ENCODE measurements around the gene MED8. TPM values are rescaled to one million over a fixed set of nuclear protein-coding genes. Genes with fewer than 3 reads are reported as not detected.

MED8 gene
- total and polyA plus RNA-seq, 9 of the 15 experiments (the other 6 are each of a cell fraction or from before 2014, with no cell fraction given) = 23.0 to 120 (median 56.4) TPM

DNA sequence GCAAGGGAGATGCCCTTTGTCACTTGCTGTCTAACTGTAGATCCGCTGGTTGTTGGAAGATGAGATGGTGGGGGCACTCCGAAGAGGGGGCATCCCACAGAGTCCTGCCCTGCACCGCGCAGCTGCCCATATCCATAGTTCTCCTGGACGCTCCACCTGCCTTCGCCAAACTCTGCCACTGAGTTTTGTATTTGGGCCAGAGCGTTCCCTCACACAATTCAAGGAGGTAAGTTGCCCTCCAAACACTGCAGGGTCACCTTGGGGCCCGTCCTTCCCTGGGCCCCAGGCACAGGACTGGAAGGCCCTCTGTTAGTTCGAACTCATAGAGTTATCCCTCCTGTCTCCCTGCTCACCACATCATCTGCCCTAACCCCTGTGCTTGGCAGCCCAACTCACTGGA is 42.1 kb upstream of the MED8 start:
- WGBS (ENCODE audit: insufficient coverage, low coverage, missing lambda C conversion rate) = 81% methylated on average over 9 of the region's 9 CpGs
- Histone ChIP-seq H3K9me1 (ENCODE audit: control insufficient read depth, insufficient read depth, low read length) (no peaks in the 10 kb centered on the region), H3K36me3 (ENCODE audit: control insufficient read depth, insufficient read depth, low read length) (peaks cover 75% of the 10 kb centered on the region; the same call in 2 of the 3 replicates), H3K4me2 (ENCODE audit: insufficient read depth, low read length) (no peak overlapping the region), H3K27ac (ENCODE audit: extremely low read depth, low read depth, low read length) (no peak overlapping the region), H4K20me1 (replicated peaks; ENCODE audit: control insufficient read depth, insufficient read depth, low read length) (no peaks in the 10 kb centered on the region), H3K27me3 (ENCODE audit: control insufficient read depth in 2 of 2, insufficient read depth in 2 of 2, low read length in 2 of 2) (no peaks in the 10 kb centered on the region), H3K79me2 (ENCODE audit: control insufficient read depth, insufficient read depth, low read length) (no peaks in the 10 kb centered on the region), H3K4me3 (no peak overlapping the region), H3K4me1 (replicated peaks in 1 of 2; ENCODE audit: control insufficient read depth in 2 of 2, insufficient read depth in 2 of 2, low read length in 2 of 2) (no peaks in the 10 kb centered on the region), H3K9me3 (replicated peaks; ENCODE audit: control insufficient read depth, insufficient read depth, low read depth, low read length) (no peaks in the 10 kb centered on the region), H2AFZ (ENCODE audit: low read depth, low read length) (no peak overlapping the region), H3K9ac (ENCODE audit: insufficient read depth in 1 of 2, low read depth in 2 of 2, low read length in 2 of 2) (no peak overlapping the region)
- CTCF ChIA-PET (ENCODE audit: low intra/inter-chr PET ratio) = no interaction called here
- ATAC-seq = no peak
- intact Hi-C loops (cut with micrococcal nuclease) (no loop called here), in situ Hi-C loops (cut with MboI) (no loop called here)
- DNase-seq (ENCODE audit: extremely low read depth in 1 of 4, low spot score in 3 of 4) = no peak
- no peak for FAIRE-seq
- no TSS peak for BruUV-seq (replicated peaks)
- POLR2A ChIA-PET = no interaction called here
- TF ChIP-seq, protein P1, sequence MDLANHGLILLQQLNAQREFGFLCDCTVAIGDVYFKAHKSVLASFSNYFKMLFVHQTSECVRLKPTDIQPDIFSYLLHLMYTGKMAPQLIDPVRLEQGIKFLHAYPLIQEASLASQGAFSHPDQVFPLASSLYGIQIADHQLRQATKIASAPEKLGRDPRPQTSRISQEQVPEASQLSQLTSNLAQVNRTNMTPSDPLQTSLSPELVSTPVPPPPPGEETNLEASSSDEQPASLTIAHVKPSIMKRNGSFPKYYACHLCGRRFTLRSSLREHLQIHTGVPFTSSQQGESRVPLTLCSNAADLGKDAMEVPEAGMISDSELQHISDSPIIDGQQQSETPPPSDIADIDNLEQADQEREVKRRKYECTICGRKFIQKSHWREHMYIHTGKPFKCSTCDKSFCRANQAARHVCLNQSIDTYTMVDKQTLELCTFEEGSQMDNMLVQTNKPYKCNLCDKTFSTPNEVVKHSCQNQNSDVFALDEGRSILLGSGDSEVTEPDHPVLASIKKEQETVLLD (IDR thresholded peaks at IDR 0.05) = no peak
- no peak for TF ChIP-seq TAL1 (IDR thresholded peaks at IDR 0.05)
- no peak for TF ChIP-seq RBM39 (optimal IDR thresholded peaks at IDR 0.05; ENCODE audit: low read depth, low read length)
- no peak for TF ChIP-seq KDM2B (CRISPR knock-in tag; IDR thresholded peaks at IDR 0.05)
- no peak for TF ChIP-seq SMC3 (conservative IDR thresholded peaks at IDR 0.05; ENCODE audit: insufficient read depth, low read depth, low read length)
- no peak for TF ChIP-seq PTTG1 (tag; IDR thresholded peaks at IDR 0.05; ENCODE audit: low read depth)
- TF ChIP-seq ZFX (CRISPR knock-in tag; IDR thresholded peaks at IDR 0.05) = no peak
- no peak for TF ChIP-seq PHF20 (IDR thresholded peaks at IDR 0.05; ENCODE audit: partially characterized antibody)
- TF ChIP-seq, protein P2, sequence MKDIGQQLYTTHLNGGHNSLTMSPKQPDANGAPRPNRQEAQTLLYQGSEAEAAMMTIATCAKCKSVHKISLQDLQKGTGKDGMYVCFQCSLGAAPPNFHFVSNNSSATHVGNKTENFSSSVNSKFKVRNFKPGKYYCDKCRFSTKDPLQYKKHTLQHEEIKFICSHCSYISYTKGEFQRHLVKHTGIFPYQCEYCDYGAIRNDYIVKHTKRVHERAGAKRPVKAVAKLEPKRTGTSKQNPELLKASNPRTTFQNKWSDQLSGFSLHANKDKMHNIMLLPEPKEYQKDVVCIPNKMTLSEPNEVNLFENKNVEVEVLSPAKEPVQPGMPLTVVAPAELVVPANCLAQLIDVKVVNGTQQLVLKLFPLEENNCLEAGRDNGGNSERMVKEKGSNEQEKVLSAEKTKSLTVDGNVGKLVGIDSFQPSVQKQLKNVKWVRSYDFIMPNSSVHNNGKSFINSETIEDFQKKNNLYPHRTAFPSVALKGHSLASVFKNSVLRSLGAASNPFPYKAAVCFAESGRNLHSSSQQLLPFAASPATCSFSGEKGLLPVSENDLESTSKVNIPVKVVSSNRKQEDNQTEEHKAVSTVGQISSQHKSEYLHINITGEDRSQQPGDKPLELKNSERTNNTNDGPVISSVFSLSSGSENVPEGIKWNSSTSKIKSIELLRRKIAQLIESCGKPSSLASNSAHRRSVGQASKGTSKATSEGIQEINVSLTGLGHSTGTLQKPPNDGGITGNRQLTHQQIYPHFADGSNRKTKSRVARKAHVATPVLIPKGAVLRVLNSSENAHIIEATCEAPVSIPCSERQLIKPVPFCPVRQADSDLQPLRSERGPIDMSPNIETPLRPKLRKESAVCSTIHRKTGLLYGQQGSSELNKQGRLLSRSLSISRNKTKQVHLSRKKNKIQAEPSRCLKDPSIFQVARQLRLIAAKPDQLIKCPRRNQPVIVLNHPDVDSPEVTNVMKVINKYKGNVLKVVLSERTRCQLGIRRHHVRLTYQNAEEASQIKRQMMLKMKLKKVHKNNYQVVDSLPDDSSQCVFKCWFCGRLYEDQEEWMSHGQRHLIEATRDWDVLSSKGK (CRISPR knock-in tag; IDR thresholded peaks at IDR 0.05) = no peak
- no peak for TF ChIP-seq PCBP2 (IDR thresholded peaks at IDR 0.05; ENCODE audit: low read depth, low read length, poor library complexity, severe bottlenecking)
- no peak for TF ChIP-seq E2F3 (CRISPR knock-in tag; IDR thresholded peaks at IDR 0.05)
- no peak for TF ChIP-seq ZNF121 (CRISPR knock-in tag; conservative IDR thresholded peaks at IDR 0.05)
- TF ChIP-seq ZNF12 (CRISPR knock-in tag; IDR thresholded peaks at IDR 0.05) = no peak
- no peak for TF ChIP-seq GATA2 (CRISPR knock-in tag; IDR thresholded peaks at IDR 0.05)
- TF ChIP-seq, protein P3, sequence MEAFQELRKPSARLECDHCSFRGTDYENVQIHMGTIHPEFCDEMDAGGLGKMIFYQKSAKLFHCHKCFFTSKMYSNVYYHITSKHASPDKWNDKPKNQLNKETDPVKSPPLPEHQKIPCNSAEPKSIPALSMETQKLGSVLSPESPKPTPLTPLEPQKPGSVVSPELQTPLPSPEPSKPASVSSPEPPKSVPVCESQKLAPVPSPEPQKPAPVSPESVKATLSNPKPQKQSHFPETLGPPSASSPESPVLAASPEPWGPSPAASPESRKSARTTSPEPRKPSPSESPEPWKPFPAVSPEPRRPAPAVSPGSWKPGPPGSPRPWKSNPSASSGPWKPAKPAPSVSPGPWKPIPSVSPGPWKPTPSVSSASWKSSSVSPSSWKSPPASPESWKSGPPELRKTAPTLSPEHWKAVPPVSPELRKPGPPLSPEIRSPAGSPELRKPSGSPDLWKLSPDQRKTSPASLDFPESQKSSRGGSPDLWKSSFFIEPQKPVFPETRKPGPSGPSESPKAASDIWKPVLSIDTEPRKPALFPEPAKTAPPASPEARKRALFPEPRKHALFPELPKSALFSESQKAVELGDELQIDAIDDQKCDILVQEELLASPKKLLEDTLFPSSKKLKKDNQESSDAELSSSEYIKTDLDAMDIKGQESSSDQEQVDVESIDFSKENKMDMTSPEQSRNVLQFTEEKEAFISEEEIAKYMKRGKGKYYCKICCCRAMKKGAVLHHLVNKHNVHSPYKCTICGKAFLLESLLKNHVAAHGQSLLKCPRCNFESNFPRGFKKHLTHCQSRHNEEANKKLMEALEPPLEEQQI (IDR thresholded peaks at IDR 0.05) = no peak
- TF ChIP-seq MTF1 (CRISPR knock-in tag; IDR thresholded peaks at IDR 0.05; ENCODE audit: borderline replicate concordance) = no peak
